GM18502 (cell line): ENCODE results near the gene UBE2D2.

Source experiments
- ATAC-seq: cut with Tn5 transposase; IDR thresholded peaks from one replicate; pipeline ENCODE4 v1.9.1; 2021; ENCODE audit warnings: mild to moderate bottlenecking; ENCODE audit not compliant: unreplicated experiment, poor library complexity

Gene UBE2D2

DNA sequence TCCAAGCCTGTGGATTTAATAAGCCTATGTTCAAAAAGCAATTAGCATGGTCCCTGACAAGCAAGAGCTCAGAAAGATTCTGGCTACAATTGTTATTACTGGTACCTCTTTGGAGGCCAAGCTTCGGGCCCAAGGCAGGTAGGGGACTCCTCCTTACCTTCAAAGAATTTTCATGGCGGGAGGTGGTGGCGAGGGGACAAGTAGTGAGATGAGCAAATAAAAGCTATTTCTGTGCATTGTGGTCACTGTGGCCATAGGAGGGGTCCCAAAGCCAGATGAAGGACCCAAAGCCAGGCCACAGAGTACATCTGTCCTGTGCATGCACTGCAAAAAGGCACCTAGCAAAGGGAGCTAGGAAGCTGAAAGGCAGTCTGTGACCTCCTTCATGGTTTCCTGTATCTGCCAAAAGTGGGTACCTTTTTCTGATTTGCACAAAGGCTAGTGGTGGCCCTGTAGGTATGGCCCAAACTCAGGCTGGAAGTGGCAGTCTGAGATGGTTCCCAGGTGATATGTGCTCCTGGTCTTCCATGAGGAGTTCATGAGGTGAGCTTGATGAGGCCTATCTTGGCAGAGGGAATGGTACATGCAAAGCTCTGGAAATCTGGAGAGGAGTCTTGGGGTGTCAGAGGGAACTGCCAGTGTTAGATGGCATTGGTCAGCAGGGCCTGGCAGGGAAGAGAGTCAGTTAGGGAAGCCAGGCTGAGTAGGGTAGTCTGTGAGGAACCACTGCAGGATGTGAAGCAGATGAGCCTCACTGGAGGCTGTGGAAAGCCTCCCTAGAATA, 83.7 kb downstream of the UBE2D2 start:
- no peak for ATAC-seq

DNA sequence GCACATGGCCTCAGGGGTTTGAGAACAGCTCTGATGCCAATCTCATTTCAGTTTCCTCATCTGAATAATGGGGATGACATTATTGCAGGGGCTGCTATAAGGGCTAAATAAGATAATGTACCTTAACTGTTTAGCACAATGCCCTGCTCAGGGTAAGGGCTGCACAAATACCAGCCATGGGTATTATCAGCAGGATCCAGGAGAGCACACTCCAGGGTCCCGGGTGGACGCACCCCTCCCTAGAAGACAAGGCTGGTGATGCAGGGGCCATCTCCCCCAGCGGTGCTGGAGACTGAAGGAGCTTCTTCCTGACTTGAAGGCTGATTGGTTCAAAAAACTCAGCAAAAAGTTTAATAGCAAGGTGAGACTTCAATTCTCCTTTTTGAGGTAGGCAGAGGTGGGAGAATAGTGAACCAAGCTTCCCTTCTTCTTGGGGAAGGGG, 84.3 kb downstream of the UBE2D2 start:
- ATAC-seq = no peak

DNA sequence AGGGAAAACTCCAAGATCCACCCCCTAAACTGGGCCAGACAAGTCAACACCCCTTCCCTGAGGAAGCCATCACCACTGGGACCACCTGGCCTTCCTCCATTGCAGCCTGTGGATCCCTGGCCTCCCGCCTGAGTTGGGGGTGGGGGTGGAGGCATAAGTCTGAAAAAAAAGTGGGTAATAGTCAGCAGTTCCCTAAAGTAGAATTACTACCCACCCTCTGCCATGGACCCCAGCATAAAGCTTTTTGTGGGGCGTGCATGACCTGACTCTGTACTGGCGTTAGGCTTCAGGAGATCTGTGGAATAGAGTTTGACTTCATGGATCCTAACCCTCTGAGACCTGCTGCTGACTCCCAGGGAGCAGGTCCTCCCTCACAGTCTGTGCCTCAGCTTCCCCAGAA, 85.0 kb downstream of the UBE2D2 start:
- no peak for ATAC-seq

DNA sequence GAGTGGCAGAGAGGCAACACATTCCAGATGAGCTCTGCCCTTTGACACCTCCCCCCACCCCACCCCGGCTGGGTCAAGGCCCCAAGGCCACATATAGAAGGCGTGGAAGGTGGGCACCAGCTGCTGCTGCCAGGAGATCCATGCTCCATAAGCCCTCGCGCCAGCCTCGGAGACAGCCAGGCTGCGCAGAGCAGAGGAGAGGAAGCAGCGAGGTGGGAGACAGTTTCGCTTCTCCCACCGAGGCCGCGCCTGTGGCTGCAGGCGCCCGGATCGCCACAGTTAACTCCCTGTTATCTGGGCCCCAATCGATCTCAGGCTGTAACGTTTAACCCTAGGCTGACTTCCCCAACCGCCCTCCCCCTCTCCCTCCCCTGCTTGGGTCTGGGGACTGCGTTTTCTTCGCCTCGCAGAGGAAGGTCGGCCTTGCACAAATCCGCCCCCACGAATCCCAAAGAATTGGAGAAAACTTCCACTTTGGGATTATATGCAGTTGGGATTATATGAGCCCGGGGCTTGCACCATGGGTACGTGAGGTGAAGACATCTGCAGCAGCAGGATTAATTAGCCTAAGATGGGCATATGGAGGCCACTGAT, 85.9 kb downstream of the UBE2D2 start:
- ATAC-seq = no peak

DNA sequence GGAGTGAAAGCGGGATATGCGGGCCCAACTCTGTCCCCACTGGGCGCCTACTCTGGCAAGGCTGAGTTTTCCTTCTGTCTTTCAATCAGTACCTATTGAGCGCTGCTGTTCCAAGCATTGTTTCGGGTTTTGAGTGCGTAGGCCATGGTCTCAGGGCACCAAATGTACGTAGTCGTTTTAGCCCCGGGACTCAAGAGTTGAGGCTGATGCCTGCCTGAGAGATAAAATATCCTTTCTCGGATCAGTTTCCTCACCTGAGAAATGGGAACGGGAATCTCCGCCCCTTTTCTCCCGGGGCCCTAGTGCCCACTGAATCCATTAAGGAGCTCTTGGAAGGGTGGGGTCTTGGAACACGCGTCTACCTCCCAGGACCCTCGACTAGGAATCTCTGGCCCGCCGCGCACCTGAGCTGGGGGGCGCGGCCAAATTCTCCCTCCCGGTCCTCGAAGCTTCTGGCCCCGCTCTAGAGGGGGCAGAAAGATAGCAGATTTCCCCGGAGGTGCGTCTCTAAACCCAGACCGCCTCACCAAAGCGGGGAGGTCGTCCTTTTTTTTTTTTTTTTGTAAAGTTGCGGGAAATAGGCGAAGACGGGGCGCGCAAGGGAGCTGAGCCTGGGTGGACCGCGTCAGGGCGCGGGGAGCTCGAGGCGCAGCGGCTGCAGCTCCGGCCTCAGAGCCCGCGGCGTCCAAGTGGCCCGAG, 86.5 kb downstream of the UBE2D2 start:
- no peak for ATAC-seq

DNA sequence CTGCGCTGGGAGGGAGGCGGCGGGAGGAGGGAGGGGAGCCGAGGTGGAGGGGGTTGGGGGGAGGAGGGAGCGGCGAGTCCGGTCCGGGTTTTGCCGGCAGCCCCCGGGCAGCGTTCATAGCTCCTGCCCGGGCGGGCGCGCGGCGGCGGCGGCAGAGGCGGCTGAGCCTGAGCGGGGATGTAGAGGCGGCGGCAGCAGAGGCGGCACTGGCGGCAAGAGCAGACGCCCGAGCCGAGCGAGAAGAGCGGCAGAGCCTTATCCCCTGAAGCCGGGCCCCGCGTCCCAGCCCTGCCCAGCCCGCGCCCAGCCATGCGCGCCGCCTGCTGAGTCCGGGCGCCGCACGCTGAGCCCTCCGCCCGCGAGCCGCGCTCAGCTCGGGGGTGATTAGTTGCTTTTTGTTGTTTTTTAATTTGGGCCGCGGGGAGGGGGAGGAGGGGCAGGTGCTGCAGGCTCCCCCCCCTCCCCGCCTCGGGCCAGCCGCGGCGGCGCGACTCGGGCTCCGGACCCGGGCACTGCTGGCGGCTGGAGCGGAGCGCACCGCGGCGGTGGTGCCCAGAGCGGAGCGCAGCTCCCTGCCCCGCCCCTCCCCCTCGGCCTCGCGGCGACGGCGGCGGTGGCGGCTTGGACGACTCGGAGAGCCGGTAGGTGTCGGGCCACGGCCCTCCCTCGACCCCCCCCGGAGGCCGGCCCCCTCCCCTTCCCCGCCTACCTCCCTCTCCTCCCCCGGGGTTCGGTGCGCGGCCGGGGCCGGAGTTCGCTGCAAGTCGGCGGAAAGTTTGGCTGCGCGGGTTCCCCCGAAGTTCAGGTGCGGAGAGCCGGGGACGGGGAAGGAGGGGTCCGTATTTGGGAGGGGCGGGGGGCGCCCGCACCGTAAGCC, 87.3 kb downstream of the UBE2D2 start, which contains the start of gene CXXC5:
Gene CXXC5 (plus strand): TSS at position 145 of the 877 bp plus-strand sequence. CDS start 32,175 bp downstream, outside the sequence.
- no peak for ATAC-seq

DNA sequence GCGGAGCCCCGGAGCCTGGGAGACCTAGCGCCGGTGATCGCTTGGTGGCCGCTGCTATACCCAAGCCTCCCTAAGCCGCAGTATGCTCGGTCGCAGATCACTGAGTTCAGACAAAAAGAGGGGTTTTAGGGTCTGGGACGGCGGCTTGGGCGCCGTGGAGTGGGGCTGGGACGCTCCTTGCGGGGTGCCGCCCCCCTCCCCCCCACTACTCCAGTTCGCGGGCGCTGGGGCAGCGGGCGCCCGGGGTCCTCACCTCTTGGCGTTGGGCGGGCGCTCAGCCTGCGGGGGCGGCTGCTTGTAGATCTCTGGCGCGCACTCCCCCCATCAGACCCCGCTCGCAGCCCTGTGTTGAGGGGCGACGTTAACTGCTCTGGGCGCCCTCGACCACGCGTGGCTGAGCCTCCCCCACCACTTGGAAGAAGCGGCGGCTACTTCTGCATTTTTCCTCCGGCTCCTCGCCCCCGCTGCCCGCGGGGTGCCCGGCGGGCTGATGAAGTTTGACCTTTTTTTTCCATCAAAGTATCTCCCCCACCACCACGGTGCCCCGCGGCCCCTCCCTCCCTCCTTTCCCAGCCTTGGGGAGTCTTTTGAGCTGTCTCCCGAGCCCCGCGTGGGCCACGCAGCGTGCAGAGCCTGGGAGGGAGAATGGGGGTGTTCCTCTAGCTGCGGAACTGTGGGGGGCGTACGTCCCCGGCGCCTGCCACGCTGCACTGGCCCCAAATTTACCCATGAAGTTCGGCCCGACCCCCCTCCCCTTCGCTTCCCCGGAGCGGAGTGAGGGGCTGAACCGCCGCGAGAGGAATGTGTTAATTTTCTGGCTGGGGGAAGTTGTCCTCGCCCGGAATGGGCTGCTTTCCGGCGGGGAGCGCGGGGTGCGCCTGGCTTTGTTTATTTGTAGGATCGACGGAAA, 88.2 kb downstream of the UBE2D2 start:
- no peak for ATAC-seq

DNA sequence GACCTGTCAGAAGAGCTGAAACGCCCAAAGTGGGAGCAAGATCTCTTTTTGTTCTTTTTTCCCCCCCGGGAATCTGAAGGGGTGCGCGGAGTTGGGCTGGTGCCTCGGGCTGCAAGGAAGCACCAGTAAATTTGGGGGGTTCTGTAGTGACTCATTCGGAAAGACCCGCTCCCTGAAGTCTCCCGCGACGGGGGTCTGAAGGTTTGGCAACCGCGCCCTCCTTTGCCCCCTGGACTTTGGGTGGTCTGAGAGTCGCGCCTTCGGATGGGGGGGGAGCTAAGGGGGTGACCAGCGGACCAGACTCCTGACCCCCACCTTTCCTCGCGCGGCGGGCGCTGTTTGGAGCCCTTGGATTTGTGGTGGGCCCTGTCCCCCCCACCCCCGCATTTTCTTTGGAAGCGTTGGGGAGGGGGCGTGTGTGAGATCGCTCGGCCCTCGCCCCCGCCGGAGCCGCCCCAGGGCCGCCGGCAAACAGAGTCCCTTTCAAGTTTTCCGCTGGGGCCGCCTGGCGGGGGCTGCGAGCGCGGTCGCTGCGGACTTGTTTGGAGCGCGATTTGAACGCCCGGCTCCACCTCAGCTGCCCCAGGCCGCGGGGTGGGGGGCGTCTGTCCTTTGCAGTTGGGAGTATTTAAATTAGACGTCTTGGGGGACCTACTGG, 89.0 kb downstream of the UBE2D2 start:
- ATAC-seq = no peak

DNA sequence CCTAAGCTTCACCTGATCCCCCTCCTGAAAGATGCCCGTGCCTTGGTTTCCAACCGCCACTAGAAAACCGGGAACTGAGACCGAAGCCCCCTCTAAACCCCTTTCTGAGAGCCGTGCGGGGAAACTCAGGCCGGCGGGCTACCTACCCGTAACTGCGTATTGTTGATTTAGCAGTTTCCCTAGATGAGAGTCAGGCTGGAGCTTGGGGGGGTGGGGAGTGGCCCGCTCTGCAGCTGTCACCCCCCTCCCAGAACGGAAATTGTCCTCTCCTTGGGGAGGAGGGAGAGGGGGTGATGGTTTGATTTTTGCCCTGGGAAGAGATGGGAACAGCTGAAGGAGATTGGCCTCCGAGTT, 89.5 kb downstream of the UBE2D2 start:
- no peak for ATAC-seq

DNA sequence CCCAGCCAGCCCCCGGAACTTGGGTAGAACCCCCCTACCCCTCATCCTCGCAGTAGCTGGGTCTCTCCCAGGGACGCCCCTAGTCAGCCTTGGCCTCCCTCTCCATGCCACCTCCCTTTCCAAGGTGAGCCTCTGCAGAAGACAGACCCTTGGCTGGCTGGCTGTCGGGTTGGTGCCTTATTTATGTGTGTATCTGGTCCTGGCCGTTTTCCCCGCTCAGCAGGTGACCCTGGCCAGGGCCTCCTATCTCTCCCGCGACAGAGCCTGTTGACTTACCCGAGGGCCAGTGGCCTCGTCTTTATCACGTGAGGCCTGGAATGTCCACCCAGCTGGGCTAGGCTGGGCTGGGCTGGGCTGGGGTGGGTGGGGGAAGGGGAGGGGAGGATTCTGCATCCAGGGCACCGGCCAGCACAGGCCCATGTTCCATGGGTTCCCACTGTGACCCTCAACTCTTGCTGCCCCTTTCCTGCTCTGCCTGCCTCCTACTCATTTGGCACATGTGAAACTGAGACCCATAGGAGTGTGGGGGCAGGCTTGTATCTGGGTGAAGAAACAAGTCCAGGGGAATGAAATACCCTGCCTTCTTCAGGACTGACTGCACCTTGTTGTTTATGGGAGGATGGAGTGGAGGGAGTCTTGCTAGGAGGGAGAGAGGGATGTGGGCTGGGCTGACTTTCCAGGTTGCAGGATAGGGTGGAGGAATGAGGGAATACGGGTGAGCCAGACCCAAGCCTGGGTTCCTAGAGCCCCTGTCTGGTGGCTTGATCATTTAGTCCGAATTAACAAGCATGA, 90.1 kb downstream of the UBE2D2 start:
- no peak for ATAC-seq

DNA sequence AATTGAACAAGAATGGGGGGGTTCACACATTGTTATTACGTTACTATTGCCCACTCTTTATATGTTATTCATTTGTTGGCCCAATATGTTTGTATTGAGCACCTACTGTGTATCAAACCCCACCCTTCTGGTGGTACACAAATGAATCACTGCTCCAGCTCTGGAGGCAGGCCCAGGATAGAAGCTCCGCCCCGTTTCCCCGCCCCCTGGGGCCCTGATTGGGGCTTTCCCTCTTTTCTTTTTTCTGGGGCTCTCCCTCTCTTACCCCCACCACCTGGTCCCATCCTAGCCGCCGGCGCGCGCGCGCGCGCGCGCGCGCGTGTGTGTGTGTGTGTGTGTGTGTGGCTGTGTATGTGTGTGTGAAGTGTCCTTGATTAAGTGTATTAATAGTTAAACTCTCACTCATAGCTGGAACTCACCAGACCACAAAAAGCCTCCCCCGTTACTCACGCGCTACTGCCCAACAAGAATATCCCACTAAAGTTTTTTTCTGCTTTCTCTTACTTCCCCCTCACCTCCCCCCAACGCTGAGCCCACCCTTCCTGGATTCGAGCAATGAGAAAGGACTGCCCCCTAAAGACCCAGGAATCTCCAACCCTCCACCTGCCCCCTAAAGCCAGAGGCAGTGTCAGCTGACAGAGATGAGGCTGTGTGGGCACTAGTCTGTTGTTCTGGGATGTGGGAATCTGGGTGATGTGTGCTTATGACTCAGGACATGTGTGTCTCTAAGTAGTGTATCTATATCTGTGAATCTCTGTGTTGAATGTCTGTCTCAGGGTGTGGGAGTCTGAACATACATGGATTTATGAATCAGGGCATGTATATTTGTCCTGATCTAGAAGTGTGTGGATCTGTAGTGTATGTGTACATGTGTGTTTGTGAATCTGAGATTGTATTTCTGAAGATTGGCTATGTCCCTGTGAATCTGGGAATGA, 91.0 kb downstream of the UBE2D2 start:
- ATAC-seq = peak; percentile 42

DNA sequence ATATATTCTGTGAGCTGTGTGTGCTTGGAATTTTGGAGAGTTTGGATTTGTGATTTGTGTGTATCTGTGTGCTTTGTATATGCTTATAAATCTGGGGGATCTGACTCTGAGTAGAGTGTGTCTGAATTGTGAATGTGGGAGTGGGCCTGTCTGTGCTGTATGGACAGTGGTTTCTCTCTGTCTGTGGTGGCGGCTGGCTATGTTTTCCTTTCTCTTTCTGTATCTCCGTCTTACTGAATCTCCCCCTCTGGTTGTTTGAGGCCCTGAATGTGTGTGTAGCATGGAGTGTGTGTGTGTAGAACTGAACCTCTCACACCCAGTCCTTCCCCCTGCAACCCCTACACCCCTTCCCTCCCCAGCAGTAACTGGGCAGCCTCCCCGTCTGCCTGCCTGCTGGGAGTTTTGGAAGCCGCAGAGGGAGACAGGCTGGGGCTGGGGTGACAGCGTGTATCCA, 91.7 kb downstream of the UBE2D2 start:
- peak; percentile 38 for ATAC-seq

DNA sequence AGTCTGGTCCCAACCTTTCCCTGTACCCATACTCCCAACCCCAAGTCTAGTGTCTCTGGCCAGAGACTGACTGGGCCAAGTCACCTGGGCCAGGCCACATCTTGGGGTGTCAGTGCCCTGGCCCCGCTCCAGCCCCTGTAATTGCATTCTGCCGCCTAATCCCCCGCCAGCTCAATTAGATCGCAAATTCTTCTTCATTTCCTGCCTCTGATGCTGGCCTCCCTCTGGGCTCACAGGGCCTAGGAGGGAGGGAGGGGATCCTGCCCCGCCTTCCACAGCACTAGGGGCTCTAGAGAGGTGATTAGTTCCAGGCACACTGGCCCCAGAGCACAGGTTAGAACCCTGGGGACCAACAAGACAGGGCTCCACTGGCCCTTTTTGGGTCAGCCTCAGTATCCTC, 92.5 kb downstream of the UBE2D2 start:
- ATAC-seq = no peak

DNA sequence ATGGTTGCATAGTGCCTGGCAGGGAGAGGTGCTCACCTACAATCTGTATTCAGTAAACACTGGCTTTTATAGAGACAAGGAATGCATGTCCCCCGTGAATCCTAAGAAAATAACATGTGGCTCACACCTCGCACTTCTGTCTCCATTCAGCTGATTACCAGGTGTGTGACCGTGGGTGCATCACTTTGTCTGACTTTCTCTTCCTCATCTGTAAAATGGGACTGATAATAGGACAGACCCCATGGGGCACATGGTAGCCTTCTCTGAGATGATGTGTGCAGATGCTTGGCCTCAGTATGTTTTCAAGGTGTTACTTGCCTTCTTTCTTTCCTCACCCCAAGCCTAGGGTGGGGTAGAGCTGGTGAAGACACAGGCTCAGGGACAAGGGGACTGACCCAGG, 93.3 kb downstream of the UBE2D2 start:
- no peak for ATAC-seq

DNA sequence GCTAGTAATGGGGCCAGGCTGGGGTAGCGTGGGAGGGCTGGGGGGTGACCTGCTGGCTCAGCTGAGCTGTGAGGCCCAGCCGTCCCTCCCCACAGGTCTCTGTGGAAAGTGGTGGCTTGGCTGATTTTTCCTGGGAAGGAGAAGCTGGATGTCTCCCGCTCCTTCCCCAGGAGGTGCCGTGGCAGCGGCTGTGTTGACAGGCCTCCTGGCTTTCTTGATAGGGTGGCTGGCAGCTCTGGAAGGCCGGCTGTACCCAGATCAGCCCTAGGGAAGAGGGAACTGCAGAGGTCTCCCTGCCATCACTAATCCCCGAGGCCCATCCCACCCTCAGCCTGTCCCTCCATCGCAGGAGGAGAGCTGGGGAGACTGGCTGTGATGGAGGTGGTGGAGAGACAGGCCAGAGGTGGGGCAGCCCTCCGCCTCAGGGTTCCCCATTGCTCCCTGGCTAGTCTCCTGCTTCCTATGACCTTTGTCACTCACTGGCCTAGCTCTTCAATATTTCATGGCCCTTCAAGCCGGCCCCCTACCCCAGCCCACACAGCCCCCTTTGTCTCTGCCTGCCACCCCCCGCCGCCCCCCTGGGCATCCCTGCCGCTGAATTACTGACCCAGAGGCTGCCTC, 93.8 kb downstream of the UBE2D2 start:
- ATAC-seq = no peak

DNA sequence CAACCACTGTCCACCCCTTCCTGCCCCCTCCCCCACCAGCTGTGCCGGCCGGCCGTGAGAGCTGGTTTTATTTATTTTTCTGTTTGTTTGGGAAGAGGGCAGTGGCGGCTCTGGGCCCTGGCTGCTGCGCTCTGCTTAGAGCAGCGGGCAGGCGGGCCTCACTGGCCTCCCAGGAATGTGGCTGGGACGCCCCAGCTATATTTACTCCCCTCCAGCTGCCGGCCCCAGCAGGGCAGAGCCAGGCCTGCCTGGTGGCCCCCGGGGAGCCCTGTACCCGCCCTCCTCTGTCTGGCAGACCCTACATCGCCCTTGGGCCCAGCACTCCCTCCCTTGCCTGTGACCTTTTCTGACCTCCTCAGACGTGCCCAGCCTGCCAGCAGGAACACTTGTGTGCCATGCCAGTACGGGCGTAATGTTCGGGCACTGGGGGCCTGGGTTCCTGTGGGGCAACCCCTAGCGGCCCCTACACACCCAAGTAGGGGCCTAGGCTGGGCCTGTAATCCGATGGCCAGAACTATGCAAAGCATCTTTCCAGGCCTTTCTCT, 94.7 kb downstream of the UBE2D2 start:
- ATAC-seq = no peak
